ENCODE results near the gene MCF2L.

MCF2L gene

GRCh38 chr13:112962911-112963625 lies 5.9 kb upstream of the MCF2L start:
- no peaks in the 10 kb centered on the region for H3K79me2 ChIP-seq (ENCODE audit: low read length)
- H3K4me2 ChIP-seq (ENCODE audit: low read depth, low read length): no peak overlapping the region
- no peaks in the 10 kb centered on the region for H3K36me3 ChIP-seq (replicated peaks; ENCODE audit: insufficient read depth, low read length)
- DNase-seq: no peak
- H3F3A ChIP-seq (ENCODE audit: insufficient read depth, low read length): no peaks in the 10 kb centered on the region
- no peaks in the 10 kb centered on the region for H3K9me3 ChIP-seq (replicated peaks; ENCODE audit: insufficient read depth, low read length)
- H3K9me2 ChIP-seq (replicated peaks; ENCODE audit: insufficient read depth, low read length): no peaks in the 10 kb centered on the region
- no peak overlapping the region for H3K27ac ChIP-seq (ENCODE audit: low read length)
- no peak overlapping the region for H3K4me3 ChIP-seq (ENCODE audit: low read length)
- H3K9ac ChIP-seq (ENCODE audit: low read length): no peak overlapping the region
- no peak overlapping the region for H2AFZ ChIP-seq (ENCODE audit: low read length)
- peaks cover 97% of the 10 kb centered on the region for H3K27me3 ChIP-seq (replicated peaks; ENCODE audit: insufficient read depth, low read length)
- H3K4me1 ChIP-seq (ENCODE audit: low read length): peaks cover under 1% of the 10 kb centered on the region; the same call in 1 of the 2 replicates
- no peaks in the 10 kb centered on the region for H4K20me1 ChIP-seq (ENCODE audit: insufficient read depth, low read length)
- TF ChIP-seq, protein P1, sequence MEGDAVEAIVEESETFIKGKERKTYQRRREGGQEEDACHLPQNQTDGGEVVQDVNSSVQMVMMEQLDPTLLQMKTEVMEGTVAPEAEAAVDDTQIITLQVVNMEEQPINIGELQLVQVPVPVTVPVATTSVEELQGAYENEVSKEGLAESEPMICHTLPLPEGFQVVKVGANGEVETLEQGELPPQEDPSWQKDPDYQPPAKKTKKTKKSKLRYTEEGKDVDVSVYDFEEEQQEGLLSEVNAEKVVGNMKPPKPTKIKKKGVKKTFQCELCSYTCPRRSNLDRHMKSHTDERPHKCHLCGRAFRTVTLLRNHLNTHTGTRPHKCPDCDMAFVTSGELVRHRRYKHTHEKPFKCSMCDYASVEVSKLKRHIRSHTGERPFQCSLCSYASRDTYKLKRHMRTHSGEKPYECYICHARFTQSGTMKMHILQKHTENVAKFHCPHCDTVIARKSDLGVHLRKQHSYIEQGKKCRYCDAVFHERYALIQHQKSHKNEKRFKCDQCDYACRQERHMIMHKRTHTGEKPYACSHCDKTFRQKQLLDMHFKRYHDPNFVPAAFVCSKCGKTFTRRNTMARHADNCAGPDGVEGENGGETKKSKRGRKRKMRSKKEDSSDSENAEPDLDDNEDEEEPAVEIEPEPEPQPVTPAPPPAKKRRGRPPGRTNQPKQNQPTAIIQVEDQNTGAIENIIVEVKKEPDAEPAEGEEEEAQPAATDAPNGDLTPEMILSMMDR (IDR thresholded peaks at IDR 0.05; ENCODE audit: low read length): no peak
- TF ChIP-seq EZH2 (optimal IDR thresholded peaks at IDR 0.05; ENCODE audit: low read depth, low read length) (no peak), EZH2phosphoT487 (IDR thresholded peaks at IDR 0.05; ENCODE audit: low read length) (no peak)

GRCh38 chr13:112963641-112964040 lies 5.4 kb upstream of the MCF2L start:
- Histone ChIP-seq H3K27ac (ENCODE audit: low read length) (no peak overlapping the region), H3K9me3 (replicated peaks; ENCODE audit: insufficient read depth, low read length) (no peaks in the 10 kb centered on the region), H3K4me2 (ENCODE audit: low read depth, low read length) (no peak overlapping the region), H3K27me3 (replicated peaks; ENCODE audit: insufficient read depth, low read length) (peaks cover 97% of the 10 kb centered on the region), H3F3A (ENCODE audit: insufficient read depth, low read length) (no peaks in the 10 kb centered on the region), H2AFZ (ENCODE audit: low read length) (no peak overlapping the region), H3K4me3 (ENCODE audit: low read length) (no peak overlapping the region), H3K4me1 (ENCODE audit: low read length) (peaks cover 4% of the 10 kb centered on the region; the same call in 1 of the 2 replicates), H4K20me1 (ENCODE audit: insufficient read depth, low read length) (no peaks in the 10 kb centered on the region), H3K9me2 (replicated peaks; ENCODE audit: insufficient read depth, low read length) (no peaks in the 10 kb centered on the region), H3K36me3 (replicated peaks; ENCODE audit: insufficient read depth, low read length) (no peaks in the 10 kb centered on the region), H3K79me2 (ENCODE audit: low read length) (no peaks in the 10 kb centered on the region), H3K9ac (ENCODE audit: low read length) (no peak overlapping the region)
- TF ChIP-seq, protein P1 (IDR thresholded peaks at IDR 0.05; ENCODE audit: low read length): no peak
- TF ChIP-seq EZH2phosphoT487 (IDR thresholded peaks at IDR 0.05; ENCODE audit: low read length): no peak
- no peak for TF ChIP-seq EZH2 (optimal IDR thresholded peaks at IDR 0.05; ENCODE audit: low read depth, low read length)
- DNase-seq: no peak

GRCh38 chr13:112964971-112965492 lies 4.0 kb upstream of the MCF2L start:
- Histone ChIP-seq H3F3A (ENCODE audit: insufficient read depth, low read length) (no peaks in the 10 kb centered on the region), H3K4me3 (ENCODE audit: low read length) (no peak overlapping the region), H3K27ac (ENCODE audit: low read length) (no peak overlapping the region), H3K4me1 (ENCODE audit: low read length) (peaks cover 4% of the 10 kb centered on the region; the same call in 1 of the 2 replicates), H3K79me2 (ENCODE audit: low read length) (no peaks in the 10 kb centered on the region), H3K4me2 (ENCODE audit: low read depth, low read length) (no peak overlapping the region), H3K27me3 (replicated peaks; ENCODE audit: insufficient read depth, low read length) (peaks cover 96% of the 10 kb centered on the region), H3K36me3 (replicated peaks; ENCODE audit: insufficient read depth, low read length) (no peaks in the 10 kb centered on the region), H4K20me1 (ENCODE audit: insufficient read depth, low read length) (no peaks in the 10 kb centered on the region), H3K9ac (ENCODE audit: low read length) (no peak overlapping the region), H2AFZ (ENCODE audit: low read length) (no peak overlapping the region), H3K9me3 (replicated peaks; ENCODE audit: insufficient read depth, low read length) (no peaks in the 10 kb centered on the region), H3K9me2 (replicated peaks; ENCODE audit: insufficient read depth, low read length) (no peaks in the 10 kb centered on the region)
- no peak for DNase-seq
- TF ChIP-seq EZH2phosphoT487 (IDR thresholded peaks at IDR 0.05; ENCODE audit: low read length) (no peak), EZH2 (optimal IDR thresholded peaks at IDR 0.05; ENCODE audit: low read depth, low read length) (no peak)
- TF ChIP-seq, protein P1 (IDR thresholded peaks at IDR 0.05; ENCODE audit: low read length): no peak
